22Rv1 (cell line): ENCODE measurements around the gene ARHGEF6.

Experiments used
- ZFX ChIP-seq: fragments of 450-650 bp; IDR thresholded peaks from 2 replicates; pipeline ENCODE4 v1.6.1; 2017; ENCODE audit warnings: antibody characterized with exemption, borderline replicate concordance
- TF ChIP-seq, protein P1 (sequence below): fragments of 450-650 bp; IDR thresholded peaks from 2 replicates; pipeline ENCODE4 v1.5.1; 2017; ENCODE audit warnings: mild to moderate bottlenecking

DNA sequence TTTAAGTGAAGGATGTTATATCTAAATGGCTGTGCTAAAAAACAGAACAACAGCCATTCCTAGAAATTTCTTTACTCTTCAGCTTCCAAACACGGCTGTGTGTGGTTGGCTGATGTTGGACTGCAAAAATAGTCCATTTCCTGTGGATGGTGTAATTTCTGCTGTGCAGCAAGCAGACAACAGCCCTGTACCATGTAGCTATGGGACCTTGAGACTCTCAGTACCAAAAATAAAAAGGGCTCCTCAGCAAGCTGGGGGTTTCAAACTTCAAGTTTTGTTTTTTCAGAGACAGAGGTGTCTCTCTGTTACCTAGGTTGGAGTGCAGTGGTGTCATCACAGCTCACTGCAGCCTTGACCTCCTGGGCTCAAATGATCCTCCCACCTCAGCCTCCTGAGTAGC, 114.6 kb downstream of the ARHGEF6 start:
- TF ChIP-seq, protein P1, sequence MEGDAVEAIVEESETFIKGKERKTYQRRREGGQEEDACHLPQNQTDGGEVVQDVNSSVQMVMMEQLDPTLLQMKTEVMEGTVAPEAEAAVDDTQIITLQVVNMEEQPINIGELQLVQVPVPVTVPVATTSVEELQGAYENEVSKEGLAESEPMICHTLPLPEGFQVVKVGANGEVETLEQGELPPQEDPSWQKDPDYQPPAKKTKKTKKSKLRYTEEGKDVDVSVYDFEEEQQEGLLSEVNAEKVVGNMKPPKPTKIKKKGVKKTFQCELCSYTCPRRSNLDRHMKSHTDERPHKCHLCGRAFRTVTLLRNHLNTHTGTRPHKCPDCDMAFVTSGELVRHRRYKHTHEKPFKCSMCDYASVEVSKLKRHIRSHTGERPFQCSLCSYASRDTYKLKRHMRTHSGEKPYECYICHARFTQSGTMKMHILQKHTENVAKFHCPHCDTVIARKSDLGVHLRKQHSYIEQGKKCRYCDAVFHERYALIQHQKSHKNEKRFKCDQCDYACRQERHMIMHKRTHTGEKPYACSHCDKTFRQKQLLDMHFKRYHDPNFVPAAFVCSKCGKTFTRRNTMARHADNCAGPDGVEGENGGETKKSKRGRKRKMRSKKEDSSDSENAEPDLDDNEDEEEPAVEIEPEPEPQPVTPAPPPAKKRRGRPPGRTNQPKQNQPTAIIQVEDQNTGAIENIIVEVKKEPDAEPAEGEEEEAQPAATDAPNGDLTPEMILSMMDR: no peak
- TF ChIP-seq ZFX: no peak
